WTC11 (cell line): ENCODE results near the gene SMIM44.

Experiments used
- ATF1 ChIP-seq: sonication (generic); formaldehyde crosslinking; IDR thresholded peaks from 2 replicates; pipeline ENCODE4 v1.8.1; 2023; ENCODE audit warnings: mild to moderate bottlenecking, moderate library complexity, missing genetic modification reagents
- FOXJ3 ChIP-seq: sonication (generic); formaldehyde crosslinking; IDR thresholded peaks from 2 replicates; pipeline ENCODE4 v1.9.0; 2021; ENCODE audit warnings: missing genetic modification reagents, mild to moderate bottlenecking, borderline replicate concordance
- NR3C1 ChIP-seq: sonication (generic); formaldehyde crosslinking; conservative IDR thresholded peaks from 2 replicates; pipeline ENCODE4 v1.8.1; 2023; ENCODE audit warnings: low read depth, mild to moderate bottlenecking, missing genetic modification reagents
- SMAD3 ChIP-seq: sonication (generic); formaldehyde crosslinking; IDR thresholded peaks from 2 replicates; pipeline ENCODE4 v1.8.0; 2022; ENCODE audit warnings: missing genetic modification reagents, mild to moderate bottlenecking, borderline replicate concordance
- SP1 ChIP-seq: sonication (generic); formaldehyde crosslinking; conservative IDR thresholded peaks from 2 replicates; pipeline ENCODE4 v1.8.1; 2022; ENCODE audit warnings: missing genetic modification reagents
- TEAD4 ChIP-seq: sonication (generic); formaldehyde crosslinking; IDR thresholded peaks from 2 replicates; pipeline ENCODE4 v1.8.0; 2022; ENCODE audit warnings: mild to moderate bottlenecking, missing genetic modification reagents
- TF ChIP-seq, protein P1 (sequence below): fragments of 200-600 bp; IDR thresholded peaks from 2 replicates; pipeline ENCODE4 v1.8.0; 2022; ENCODE audit warnings: antibody characterized with exemption
- TF ChIP-seq, protein P2 (sequence below): sonication (generic); formaldehyde crosslinking; IDR thresholded peaks from 2 replicates; pipeline ENCODE4 v1.8.1; 2022; ENCODE audit warnings: mild to moderate bottlenecking, moderate library complexity, missing genetic modification reagents
- TF ChIP-seq, protein P3 (sequence below): sonication (generic); formaldehyde crosslinking; IDR thresholded peaks from 2 replicates; pipeline ENCODE4 v1.8.0; 2023; ENCODE audit warnings: missing genetic modification reagents
- TF ChIP-seq, protein P4 (sequence below): sonication (generic); formaldehyde crosslinking; IDR thresholded peaks from 2 replicates; pipeline ENCODE4 v1.8.0; 2022; ENCODE audit warnings: mild to moderate bottlenecking, missing genetic modification reagents
- TF ChIP-seq, protein P5 (sequence below): sonication (generic); formaldehyde crosslinking; IDR thresholded peaks from 2 replicates; pipeline ENCODE4 v1.8.0; 2022; ENCODE audit warnings: missing genetic modification reagents
- TF ChIP-seq, protein P6 (sequence below): sonication (generic); formaldehyde crosslinking; IDR thresholded peaks from 2 replicates; pipeline ENCODE4 v1.8.1; 2023; ENCODE audit warnings: mild to moderate bottlenecking, missing genetic modification reagents, moderate library complexity

DNA sequence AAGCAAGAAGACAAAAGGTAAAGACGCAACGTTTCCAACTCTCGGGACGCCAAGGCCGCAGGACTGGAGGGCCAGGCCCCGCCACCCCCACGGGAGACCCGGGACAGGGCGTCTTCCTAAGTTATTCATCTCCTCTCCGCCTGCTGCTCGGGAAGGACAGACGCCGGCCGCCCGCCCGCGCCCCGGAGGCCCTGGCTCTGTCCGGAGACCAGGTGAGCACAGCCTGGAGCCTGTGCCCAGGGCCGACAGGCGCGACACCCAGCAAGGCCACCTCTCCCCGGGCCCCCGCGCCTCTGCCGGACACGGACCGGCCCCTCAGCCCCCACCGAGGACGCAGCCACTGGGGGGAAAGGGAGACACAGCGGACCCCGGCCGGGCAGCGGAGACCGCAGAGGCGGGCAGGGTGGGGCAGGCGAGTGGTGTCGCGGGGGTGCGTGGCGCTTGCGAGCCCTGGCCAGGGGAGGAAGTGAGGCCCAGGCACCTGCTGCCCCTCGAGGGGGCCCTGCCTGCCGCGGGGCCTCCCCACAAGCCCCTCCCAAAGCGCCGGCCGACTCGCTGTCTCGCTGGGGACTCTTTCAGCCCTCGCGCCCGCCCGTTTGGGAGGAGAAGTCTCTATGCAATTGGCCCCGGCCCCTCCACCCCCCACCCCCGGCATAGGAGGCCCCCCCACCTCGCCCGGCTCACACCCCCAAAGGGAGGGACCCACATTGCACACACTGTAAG, 20.1 kb downstream of the SMIM44 start:
- no peak for TF ChIP-seq TEAD4 (CRISPR knock-in tag)
- TF ChIP-seq, protein P1, sequence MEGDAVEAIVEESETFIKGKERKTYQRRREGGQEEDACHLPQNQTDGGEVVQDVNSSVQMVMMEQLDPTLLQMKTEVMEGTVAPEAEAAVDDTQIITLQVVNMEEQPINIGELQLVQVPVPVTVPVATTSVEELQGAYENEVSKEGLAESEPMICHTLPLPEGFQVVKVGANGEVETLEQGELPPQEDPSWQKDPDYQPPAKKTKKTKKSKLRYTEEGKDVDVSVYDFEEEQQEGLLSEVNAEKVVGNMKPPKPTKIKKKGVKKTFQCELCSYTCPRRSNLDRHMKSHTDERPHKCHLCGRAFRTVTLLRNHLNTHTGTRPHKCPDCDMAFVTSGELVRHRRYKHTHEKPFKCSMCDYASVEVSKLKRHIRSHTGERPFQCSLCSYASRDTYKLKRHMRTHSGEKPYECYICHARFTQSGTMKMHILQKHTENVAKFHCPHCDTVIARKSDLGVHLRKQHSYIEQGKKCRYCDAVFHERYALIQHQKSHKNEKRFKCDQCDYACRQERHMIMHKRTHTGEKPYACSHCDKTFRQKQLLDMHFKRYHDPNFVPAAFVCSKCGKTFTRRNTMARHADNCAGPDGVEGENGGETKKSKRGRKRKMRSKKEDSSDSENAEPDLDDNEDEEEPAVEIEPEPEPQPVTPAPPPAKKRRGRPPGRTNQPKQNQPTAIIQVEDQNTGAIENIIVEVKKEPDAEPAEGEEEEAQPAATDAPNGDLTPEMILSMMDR = no peak
- no peak for TF ChIP-seq SMAD3
- no peak for TF ChIP-seq NR3C1
- TF ChIP-seq, protein P2, sequence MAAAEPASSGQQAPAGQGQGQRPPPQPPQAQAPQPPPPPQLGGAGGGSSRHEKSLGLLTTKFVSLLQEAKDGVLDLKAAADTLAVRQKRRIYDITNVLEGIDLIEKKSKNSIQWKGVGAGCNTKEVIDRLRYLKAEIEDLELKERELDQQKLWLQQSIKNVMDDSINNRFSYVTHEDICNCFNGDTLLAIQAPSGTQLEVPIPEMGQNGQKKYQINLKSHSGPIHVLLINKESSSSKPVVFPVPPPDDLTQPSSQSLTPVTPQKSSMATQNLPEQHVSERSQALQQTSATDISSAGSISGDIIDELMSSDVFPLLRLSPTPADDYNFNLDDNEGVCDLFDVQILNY (CRISPR knock-in tag) = no peak
- TF ChIP-seq, protein P3, sequence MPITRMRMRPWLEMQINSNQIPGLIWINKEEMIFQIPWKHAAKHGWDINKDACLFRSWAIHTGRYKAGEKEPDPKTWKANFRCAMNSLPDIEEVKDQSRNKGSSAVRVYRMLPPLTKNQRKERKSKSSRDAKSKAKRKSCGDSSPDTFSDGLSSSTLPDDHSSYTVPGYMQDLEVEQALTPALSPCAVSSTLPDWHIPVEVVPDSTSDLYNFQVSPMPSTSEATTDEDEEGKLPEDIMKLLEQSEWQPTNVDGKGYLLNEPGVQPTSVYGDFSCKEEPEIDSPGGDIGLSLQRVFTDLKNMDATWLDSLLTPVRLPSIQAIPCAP (CRISPR knock-in tag) = no peak
- no peak for TF ChIP-seq SP1 (CRISPR knock-in tag)
- TF ChIP-seq, protein P4, sequence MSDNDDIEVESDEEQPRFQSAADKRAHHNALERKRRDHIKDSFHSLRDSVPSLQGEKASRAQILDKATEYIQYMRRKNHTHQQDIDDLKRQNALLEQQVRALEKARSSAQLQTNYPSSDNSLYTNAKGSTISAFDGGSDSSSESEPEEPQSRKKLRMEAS (CRISPR knock-in tag) = no peak
- TF ChIP-seq, protein P5, sequence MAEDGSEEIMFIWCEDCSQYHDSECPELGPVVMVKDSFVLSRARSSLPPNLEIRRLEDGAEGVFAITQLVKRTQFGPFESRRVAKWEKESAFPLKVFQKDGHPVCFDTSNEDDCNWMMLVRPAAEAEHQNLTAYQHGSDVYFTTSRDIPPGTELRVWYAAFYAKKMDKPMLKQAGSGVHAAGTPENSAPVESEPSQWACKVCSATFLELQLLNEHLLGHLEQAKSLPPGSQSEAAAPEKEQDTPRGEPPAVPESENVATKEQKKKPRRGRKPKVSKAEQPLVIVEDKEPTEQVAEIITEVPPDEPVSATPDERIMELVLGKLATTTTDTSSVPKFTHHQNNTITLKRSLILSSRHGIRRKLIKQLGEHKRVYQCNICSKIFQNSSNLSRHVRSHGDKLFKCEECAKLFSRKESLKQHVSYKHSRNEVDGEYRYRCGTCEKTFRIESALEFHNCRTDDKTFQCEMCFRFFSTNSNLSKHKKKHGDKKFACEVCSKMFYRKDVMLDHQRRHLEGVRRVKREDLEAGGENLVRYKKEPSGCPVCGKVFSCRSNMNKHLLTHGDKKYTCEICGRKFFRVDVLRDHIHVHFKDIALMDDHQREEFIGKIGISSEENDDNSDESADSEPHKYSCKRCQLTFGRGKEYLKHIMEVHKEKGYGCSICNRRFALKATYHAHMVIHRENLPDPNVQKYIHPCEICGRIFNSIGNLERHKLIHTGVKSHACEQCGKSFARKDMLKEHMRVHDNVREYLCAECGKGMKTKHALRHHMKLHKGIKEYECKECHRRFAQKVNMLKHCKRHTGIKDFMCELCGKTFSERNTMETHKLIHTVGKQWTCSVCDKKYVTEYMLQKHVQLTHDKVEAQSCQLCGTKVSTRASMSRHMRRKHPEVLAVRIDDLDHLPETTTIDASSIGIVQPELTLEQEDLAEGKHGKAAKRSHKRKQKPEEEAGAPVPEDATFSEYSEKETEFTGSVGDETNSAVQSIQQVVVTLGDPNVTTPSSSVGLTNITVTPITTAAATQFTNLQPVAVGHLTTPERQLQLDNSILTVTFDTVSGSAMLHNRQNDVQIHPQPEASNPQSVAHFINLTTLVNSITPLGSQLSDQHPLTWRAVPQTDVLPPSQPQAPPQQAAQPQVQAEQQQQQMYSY (CRISPR knock-in tag) = no peak
- TF ChIP-seq, protein P6, sequence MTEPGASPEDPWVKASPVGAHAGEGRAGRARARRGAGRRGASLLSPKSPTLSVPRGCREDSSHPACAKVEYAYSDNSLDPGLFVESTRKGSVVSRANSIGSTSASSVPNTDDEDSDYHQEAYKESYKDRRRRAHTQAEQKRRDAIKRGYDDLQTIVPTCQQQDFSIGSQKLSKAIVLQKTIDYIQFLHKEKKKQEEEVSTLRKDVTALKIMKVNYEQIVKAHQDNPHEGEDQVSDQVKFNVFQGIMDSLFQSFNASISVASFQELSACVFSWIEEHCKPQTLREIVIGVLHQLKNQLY (CRISPR knock-in tag) = no peak
- no peak for TF ChIP-seq FOXJ3
- TF ChIP-seq ATF1 = no peak
